HEK293 (cell line): ENCODE data around the gene RAP2A.

ENCODE experiments used
- CTCF ChIA-PET: fragments of 350-600 bp; formaldehyde crosslinking; extraction: SDS; loops from one replicate; lab custom pipeline; 2021; ENCODE audit warnings: antibody characterized with exemption; lab: Yijun Ruan, JAX
- POLR2A ChIA-PET: fragments of 300-600 bp; formaldehyde crosslinking; extraction: SDS; loops from one replicate; lab custom pipeline; 2020; ENCODE audit warnings: antibody characterized with exemption, inconsistent platforms; lab: Yijun Ruan, JAX
- H3K27ac ChIP-seq: fragments of 200-500 bp; sonication (Bioruptor generic); 2 replicates; pipeline ENCODE4 v1.5.1; 2014; ENCODE audit warnings: low read depth, low read length, control low read depth, inconsistent platforms; ENCODE audit errors: extremely low read depth
- H3K36me3 ChIP-seq, 2 experiments: fragments of 200-500 bp in 1 of 2; sonication (Bioruptor generic) in 1 of 2; 1 replicate in 1 of 2; 2 replicates in 1 of 2; pipeline ENCODE4 v1.5.1; 2014 to 2017; ENCODE audit warnings: inconsistent platforms in 2 of 2, low read length in 2 of 2; ENCODE audit not compliant: control insufficient read depth in 2 of 2, insufficient read depth in 1 of 2
- H3K4me1 ChIP-seq: fragments of 200-500 bp; sonication (Bioruptor generic); 2 replicates; pipeline ENCODE4 v1.5.1; 2014; ENCODE audit warnings: mild to moderate bottlenecking, low read length, inconsistent platforms; ENCODE audit not compliant: control insufficient read depth, insufficient read depth
- H3K4me3 ChIP-seq: 2 replicates; pipeline ENCODE4 v1.5.1; 2011; ENCODE audit warnings: low read depth, mild to moderate bottlenecking, control low read depth, low read length, moderate library complexity
- H3K9me3 ChIP-seq: fragments of 200-500 bp; sonication (Bioruptor generic); 2 replicates; pipeline ENCODE4 v1.5.1; 2014; ENCODE audit warnings: low read depth, low read length, inconsistent platforms; ENCODE audit not compliant: control insufficient read depth, insufficient read depth
- GFI1B ChIP-seq: fragments of 450-650 bp; formaldehyde crosslinking; IDR thresholded peaks from 2 replicates; pipeline ENCODE4 v1.5.1; 2016; ENCODE audit warnings: missing biosample characterization, missing genetic modification characterization
- HOXD13 ChIP-seq: sonication (generic); formaldehyde crosslinking; IDR thresholded peaks from 2 replicates; pipeline ENCODE4 v1.8.0; 2022; ENCODE audit warnings: missing genetic modification reagents, borderline replicate concordance
- REPIN1 ChIP-seq: fragments of 450-650 bp; formaldehyde crosslinking; IDR thresholded peaks from 2 replicates; pipeline ENCODE4 v1.5.1; 2017; ENCODE audit warnings: missing biosample characterization, missing genetic modification characterization, low read depth
- ZFHX2 ChIP-seq: fragments of 450-650 bp; formaldehyde crosslinking; conservative IDR thresholded peaks from 2 replicates; pipeline ENCODE4 v1.5.1; 2016; ENCODE audit warnings: missing biosample characterization, missing genetic modification characterization
- ZNF114 ChIP-seq: fragments of 450-650 bp; formaldehyde crosslinking; IDR thresholded peaks from 2 replicates; pipeline ENCODE4 v1.5.0; 2017; ENCODE audit warnings: missing biosample characterization, missing genetic modification characterization
- ZNF146 ChIP-seq: fragments of 450-650 bp; formaldehyde crosslinking; IDR thresholded peaks from 2 replicates; pipeline ENCODE4 v1.5.1; 2016; ENCODE audit warnings: missing biosample characterization, missing genetic modification characterization
- ZNF175 ChIP-seq: fragments of 450-650 bp; formaldehyde crosslinking; IDR thresholded peaks from 2 replicates; pipeline ENCODE4 v1.5.1; 2016; ENCODE audit warnings: missing biosample characterization, missing genetic modification characterization
- ZNF214 ChIP-seq: fragments of 450-650 bp; formaldehyde crosslinking; IDR thresholded peaks from 2 replicates; pipeline ENCODE4 v1.5.1; 2017; ENCODE audit warnings: missing biosample characterization, mild to moderate bottlenecking, missing genetic modification characterization, borderline replicate concordance
- ZNF223 ChIP-seq: fragments of 450-650 bp; formaldehyde crosslinking; IDR thresholded peaks from 2 replicates; pipeline ENCODE4 v1.5.1; 2016; ENCODE audit warnings: missing biosample characterization, missing genetic modification characterization
- ZNF350 ChIP-seq: fragments of 450-650 bp; formaldehyde crosslinking; IDR thresholded peaks from 2 replicates; pipeline ENCODE4 v1.5.0; 2017; ENCODE audit warnings: missing biosample characterization, mild to moderate bottlenecking, missing genetic modification characterization
- ZNF404 ChIP-seq: fragments of 450-650 bp; formaldehyde crosslinking; IDR thresholded peaks from 2 replicates; pipeline ENCODE4 v1.5.1; 2017; ENCODE audit warnings: missing biosample characterization, missing genetic modification characterization
- ZNF473 ChIP-seq: fragments of 450-650 bp; formaldehyde crosslinking; IDR thresholded peaks from 2 replicates; pipeline ENCODE4 v1.5.1; 2017; ENCODE audit warnings: missing biosample characterization, missing genetic modification characterization
- ZNF514 ChIP-seq: fragments of 450-650 bp; formaldehyde crosslinking; IDR thresholded peaks from 2 replicates; pipeline ENCODE4 v1.5.1; 2016; ENCODE audit warnings: missing biosample characterization, missing genetic modification characterization
- ZNF561 ChIP-seq: fragments of 450-650 bp; IDR thresholded peaks from 2 replicates; pipeline ENCODE4 v1.5.1; 2018; ENCODE audit warnings: missing biosample characterization, missing genetic modification characterization, borderline replicate concordance
- ZNF626 ChIP-seq: fragments of 450-650 bp; sonication (Bioruptor Pico); formaldehyde crosslinking; IDR thresholded peaks from 2 replicates; pipeline ENCODE4 v1.5.1; 2018; ENCODE audit warnings: missing biosample characterization, missing genetic modification characterization, inconsistent platforms
- ZNF629 ChIP-seq: fragments of 450-650 bp; formaldehyde crosslinking; IDR thresholded peaks from 2 replicates; pipeline ENCODE4 v1.5.1; 2017; ENCODE audit warnings: missing biosample characterization, missing genetic modification characterization
- ZNF654 ChIP-seq: fragments of 450-650 bp; formaldehyde crosslinking; IDR thresholded peaks from 2 replicates; pipeline ENCODE4 v1.5.1; 2016; ENCODE audit warnings: low read depth, missing biosample characterization, missing genetic modification characterization
- ZNF768 ChIP-seq: fragments of 450-650 bp; formaldehyde crosslinking; IDR thresholded peaks from 2 replicates; pipeline ENCODE4 v1.5.1; 2018; ENCODE audit warnings: missing biosample characterization, mild to moderate bottlenecking, missing genetic modification characterization
- TF ChIP-seq, protein P1 (sequence below): fragments of 450-650 bp; formaldehyde crosslinking; IDR thresholded peaks from 2 replicates; pipeline ENCODE4 v1.5.1; 2016; ENCODE audit warnings: missing biosample characterization, missing genetic modification characterization, low read depth
- TF ChIP-seq, protein P2 (sequence below): fragments of 450-650 bp; formaldehyde crosslinking; optimal IDR thresholded peaks from 2 replicates; pipeline ENCODE3; 2016; ENCODE audit warnings: missing biosample characterization, mild to moderate bottlenecking, missing genetic modification characterization
- TF ChIP-seq, protein P3 (sequence below): sonication (generic); formaldehyde crosslinking; IDR thresholded peaks from 2 replicates; pipeline ENCODE4 v1.8.1; 2022; ENCODE audit warnings: mild to moderate bottlenecking, moderate library complexity, missing genetic modification reagents

The RAP2A gene

DNA sequence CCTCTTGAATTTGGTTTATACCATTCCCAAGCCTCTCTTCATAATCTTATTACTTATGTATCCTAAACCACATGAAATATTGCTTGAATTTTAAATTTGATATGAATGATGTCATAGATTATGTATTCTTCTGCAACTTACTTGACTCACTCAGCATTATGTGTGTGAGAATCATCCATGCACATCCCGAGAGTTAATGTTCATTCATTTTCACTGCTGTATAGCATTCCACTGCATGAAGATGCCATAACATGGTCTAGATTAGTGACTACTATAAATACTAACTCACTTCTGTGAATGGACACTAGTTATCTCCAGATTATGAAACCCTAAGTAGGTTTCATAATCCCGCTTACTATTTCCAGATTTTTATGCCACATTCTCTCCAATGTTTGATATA, 25.0 kb upstream of the RAP2A start:
- Histone ChIP-seq H3K4me3 (no peak overlapping the region), H3K4me1 (no peaks in the 10 kb centered on the region), H3K36me3 (no peaks in the 10 kb centered on the region), H3K27ac (no peak overlapping the region), H3K9me3 (no peaks in the 10 kb centered on the region)
- ChIA-PET CTCF (no interaction called here), POLR2A (no interaction called here)
- TF ChIP-seq ZNF175 (tag by site-specific recombination), result no peak
- TF ChIP-seq ZNF350 (tag by site-specific recombination), result no peak
- TF ChIP-seq ZNF114 (tag by site-specific recombination), result no peak
- TF ChIP-seq ZNF514, result no peak
- no peak for TF ChIP-seq ZNF561
- TF ChIP-seq, protein P1, sequence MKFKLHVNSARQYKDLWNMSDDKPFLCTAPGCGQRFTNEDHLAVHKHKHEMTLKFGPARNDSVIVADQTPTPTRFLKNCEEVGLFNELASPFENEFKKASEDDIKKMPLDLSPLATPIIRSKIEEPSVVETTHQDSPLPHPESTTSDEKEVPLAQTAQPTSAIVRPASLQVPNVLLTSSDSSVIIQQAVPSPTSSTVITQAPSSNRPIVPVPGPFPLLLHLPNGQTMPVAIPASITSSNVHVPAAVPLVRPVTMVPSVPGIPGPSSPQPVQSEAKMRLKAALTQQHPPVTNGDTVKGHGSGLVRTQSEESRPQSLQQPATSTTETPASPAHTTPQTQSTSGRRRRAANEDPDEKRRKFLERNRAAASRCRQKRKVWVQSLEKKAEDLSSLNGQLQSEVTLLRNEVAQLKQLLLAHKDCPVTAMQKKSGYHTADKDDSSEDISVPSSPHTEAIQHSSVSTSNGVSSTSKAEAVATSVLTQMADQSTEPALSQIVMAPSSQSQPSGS (tag by site-specific recombination), result 0 out of 2 replicates have a peak, but pooled peaks have one; percentile 41
- peak; percentile 61; the same call in 1 of the 2 replicates for TF ChIP-seq ZNF146 (tag by site-specific recombination)

DNA sequence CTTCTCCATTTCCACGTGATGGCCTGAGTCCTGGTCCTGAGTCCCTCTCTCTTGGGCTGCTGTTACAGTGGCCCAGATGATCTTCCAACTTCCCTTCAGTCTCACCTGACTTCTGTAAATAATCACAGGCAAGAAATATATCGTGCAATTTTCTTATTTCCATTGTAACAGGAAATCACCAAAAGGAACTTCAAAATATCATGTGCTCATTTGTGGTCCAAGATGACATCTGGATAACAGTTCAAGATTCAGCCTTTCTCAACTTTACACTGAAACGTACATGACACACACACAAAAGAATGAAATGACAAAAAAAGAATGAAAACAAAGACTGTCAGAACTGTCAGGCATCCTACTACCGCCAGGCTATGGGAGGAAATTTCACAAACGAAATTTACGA, 22.0 kb upstream of the RAP2A start:
- H3K4me1 ChIP-seq, result no peaks in the 10 kb centered on the region
- no peaks in the 10 kb centered on the region for H3K36me3 ChIP-seq
- ChIA-PET CTCF (no interaction called here), POLR2A (no interaction called here)
- H3K27ac ChIP-seq, result no peak overlapping the region
- no peaks in the 10 kb centered on the region for H3K9me3 ChIP-seq
- TF ChIP-seq ZNF223 (tag by site-specific recombination) (no peak), ZNF768 (tag by site-specific recombination) (no peak), ZNF473 (tag by site-specific recombination) (no peak), ZFHX2 (tag by site-specific recombination) (no peak), ZNF626 (tag by site-specific recombination) (no peak), GFI1B (tag by site-specific recombination) (no peak), ZNF654 (no peak), ZNF629 (tag by site-specific recombination) (no peak), ZNF214 (tag by site-specific recombination) (no peak), HOXD13 (CRISPR knock-in tag) (no peak)
- TF ChIP-seq, protein P2, sequence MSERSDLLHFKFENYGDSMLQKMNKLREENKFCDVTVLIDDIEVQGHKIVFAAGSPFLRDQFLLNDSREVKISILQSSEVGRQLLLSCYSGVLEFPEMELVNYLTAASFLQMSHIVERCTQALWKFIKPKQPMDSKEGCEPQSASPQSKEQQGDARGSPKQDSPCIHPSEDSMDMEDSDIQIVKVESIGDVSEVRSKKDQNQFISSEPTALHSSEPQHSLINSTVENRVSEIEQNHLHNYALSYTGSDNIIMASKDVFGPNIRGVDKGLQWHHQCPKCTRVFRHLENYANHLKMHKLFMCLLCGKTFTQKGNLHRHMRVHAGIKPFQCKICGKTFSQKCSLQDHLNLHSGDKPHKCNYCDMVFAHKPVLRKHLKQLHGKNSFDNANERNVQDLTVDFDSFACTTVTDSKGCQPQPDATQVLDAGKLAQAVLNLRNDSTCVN (tag by site-specific recombination), result no peak
- TF ChIP-seq, protein P3, sequence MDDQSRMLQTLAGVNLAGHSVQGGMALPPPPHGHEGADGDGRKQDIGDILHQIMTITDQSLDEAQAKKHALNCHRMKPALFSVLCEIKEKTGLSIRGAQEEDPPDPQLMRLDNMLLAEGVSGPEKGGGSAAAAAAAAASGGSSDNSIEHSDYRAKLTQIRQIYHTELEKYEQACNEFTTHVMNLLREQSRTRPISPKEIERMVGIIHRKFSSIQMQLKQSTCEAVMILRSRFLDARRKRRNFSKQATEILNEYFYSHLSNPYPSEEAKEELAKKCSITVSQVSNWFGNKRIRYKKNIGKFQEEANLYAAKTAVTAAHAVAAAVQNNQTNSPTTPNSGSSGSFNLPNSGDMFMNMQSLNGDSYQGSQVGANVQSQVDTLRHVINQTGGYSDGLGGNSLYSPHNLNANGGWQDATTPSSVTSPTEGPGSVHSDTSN (CRISPR knock-in tag), result no peak
- TF ChIP-seq, all 188 proteins: peak for 0
- H3K4me3 ChIP-seq, result no peak overlapping the region

DNA sequence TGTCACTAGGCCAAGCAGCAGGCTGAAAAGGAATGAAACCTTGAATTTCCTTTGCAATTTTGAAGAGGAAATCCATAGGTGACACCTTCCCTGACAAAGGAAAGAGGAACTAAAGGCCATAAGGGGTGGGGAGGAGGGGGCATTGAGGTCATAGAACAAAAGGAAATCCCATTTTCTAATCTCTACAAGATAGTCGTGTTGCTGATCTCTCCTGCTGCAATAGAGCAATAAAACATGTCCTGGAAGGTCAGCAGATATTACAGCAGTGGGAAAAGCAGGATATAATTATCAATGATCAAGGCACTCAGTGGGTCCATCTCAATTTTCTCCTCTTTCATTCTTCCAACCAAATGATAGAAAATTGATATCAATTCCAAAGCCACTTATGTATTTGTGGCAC, 20.3 kb upstream of the RAP2A start:
- no peak overlapping the region for H3K4me3 ChIP-seq
- H3K4me1 ChIP-seq, result no peaks in the 10 kb centered on the region
- no peaks in the 10 kb centered on the region for H3K9me3 ChIP-seq
- CTCF ChIA-PET, result no interaction called here
- no peak overlapping the region for H3K27ac ChIP-seq
- no peaks in the 10 kb centered on the region for H3K36me3 ChIP-seq
- POLR2A ChIA-PET, result no interaction called here
- TF ChIP-seq REPIN1 (tag by site-specific recombination), result no peak
- no peak for TF ChIP-seq ZNF223 (tag by site-specific recombination)
- TF ChIP-seq ZNF629 (tag by site-specific recombination), result no peak
- TF ChIP-seq ZNF404 (tag by site-specific recombination), result no peak
